LNCaP clone FGC (cell line): ENCODE measurements around the gene GAS5.

Source experiments
- DNase-seq: peaks from one replicate; pipeline ENCODE4 v3.0.0-alpha.2; 2011; ENCODE audit warnings: low read depth
- H3K4me3 ChIP-seq: 2 replicates; pipeline ENCODE4 v1.5.1; 2011; ENCODE audit warnings: mild to moderate bottlenecking, low read depth, low read length, control low read depth
- TF ChIP-seq, protein P1 (sequence below): IDR thresholded peaks from 2 replicates; pipeline ENCODE4 v1.5.1; 2012; ENCODE audit warnings: mild to moderate bottlenecking; ENCODE audit not compliant: control insufficient read depth, insufficient read depth; ENCODE audit errors: extremely low read depth

Gene GAS5

DNA sequence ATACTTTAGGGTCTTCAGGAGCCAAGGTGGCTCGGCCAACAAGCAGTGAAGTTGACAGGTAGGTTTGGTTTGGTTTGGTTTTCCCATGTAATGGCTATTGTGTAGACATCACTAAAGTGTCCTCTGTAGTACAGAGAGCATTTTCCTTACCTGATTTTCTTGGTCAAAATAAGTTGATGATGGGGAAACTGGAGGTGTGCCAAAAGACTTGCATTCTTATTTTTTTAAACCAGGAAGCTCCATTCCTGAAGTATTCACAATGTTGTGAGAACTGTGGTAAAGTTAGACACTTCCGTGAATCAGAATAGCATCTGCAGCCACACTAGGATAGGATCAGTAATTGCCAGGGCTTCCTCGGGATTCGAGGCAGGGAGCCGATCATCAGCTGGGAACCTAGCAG is 3.3 kb upstream of the GAS5 start:
- H3K4me3 ChIP-seq = no peak overlapping the region
- TF ChIP-seq, protein P1, sequence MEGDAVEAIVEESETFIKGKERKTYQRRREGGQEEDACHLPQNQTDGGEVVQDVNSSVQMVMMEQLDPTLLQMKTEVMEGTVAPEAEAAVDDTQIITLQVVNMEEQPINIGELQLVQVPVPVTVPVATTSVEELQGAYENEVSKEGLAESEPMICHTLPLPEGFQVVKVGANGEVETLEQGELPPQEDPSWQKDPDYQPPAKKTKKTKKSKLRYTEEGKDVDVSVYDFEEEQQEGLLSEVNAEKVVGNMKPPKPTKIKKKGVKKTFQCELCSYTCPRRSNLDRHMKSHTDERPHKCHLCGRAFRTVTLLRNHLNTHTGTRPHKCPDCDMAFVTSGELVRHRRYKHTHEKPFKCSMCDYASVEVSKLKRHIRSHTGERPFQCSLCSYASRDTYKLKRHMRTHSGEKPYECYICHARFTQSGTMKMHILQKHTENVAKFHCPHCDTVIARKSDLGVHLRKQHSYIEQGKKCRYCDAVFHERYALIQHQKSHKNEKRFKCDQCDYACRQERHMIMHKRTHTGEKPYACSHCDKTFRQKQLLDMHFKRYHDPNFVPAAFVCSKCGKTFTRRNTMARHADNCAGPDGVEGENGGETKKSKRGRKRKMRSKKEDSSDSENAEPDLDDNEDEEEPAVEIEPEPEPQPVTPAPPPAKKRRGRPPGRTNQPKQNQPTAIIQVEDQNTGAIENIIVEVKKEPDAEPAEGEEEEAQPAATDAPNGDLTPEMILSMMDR = no peak
- DNase-seq = no peak

DNA sequence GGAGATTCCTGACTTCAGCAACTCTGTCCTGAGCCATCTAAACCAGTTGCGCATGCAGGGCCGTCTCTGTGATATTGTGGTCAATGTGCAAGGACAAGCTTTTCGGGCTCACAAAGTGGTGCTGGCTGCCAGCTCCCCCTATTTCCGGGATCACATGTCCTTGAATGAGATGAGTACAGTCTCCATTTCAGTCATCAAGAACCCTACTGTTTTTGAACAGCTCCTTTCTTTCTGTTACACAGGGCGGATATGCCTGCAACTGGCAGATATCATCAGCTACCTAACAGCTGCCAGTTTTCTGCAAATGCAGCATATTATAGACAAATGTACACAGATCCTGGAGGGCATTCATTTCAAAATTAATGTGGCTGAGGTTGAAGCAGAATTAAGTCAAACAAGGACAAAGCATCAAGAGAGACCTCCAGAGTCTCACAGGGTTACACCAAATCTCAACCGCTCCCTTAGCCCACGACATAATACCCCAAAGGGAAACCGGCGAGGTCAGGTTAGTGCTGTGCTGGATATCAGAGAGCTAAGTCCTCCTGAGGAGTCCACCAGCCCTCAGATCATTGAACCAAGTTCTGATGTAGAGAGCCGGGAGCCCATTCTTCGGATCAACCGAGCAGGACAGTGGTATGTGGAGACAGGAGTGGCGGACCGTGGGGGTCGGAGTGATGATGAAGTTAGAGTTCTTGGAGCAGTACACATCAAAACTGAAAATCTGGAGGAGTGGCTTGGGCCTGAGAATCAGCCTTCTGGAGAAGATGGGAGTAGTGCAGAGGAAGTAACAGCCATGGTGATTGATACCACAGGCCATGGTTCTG is 2.7 kb upstream of the GAS5 start:
- TF ChIP-seq, protein P1 = no peak
- no peak for DNase-seq
- H3K4me3 ChIP-seq = peak overlapping the region; percentile 92; the same call in 1 of the 2 replicates

DNA sequence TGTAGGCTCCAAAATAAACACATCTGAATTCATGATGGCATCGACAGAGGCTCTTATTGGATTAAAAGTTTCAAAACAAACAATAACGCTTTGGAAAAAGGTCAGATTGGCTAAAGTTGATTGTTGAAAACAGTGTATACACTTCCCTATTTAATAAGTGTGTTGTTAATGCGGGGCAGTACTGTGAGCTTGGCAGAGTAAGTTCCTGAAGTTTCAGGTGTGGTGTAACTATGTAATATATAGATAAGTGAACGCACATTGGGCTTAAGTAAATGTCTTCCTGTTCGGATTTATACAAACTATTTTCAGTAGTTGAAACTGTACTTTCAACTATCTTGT is 1.2 kb upstream of the GAS5 start:
- peak overlapping the region; percentile 92 for H3K4me3 ChIP-seq
- TF ChIP-seq, protein P1 = no peak
- peak; percentile 98 for DNase-seq

DNA sequence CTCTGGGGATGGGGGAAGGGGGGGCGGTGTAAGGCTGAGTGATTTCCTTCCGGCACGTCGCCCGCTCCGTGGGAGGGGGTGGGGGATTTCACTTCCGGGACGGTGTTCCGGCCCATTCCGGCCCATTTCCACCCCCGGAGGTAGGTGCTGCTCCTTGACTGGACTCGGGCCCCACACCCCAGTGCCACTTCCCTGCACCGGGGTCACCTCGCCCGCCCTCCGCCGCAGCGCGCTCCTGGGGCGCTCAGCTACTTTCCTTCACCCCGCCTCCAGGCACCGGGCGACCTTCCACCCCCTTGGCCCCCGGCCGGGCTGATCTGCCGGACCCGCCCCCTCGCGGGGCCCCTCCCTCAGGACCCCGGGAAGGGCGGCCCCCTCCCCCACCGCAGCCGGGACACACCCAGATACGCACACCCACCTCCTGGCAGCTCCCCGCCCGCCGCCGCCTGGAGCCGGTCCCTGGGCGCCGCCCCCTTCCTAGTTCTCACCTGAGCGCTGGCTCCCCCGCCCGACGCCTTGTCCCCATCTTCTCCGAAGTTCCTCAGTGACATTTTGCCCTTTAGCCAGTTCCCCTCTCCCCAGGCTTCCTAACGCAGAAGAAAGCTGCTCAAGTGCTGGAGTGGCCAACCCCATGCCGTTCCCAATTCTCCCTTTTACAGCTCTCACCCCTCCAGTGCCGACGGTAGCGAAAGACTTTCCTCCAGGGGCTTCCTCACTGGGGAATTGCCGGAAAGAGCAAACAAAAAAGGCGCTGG is 654 bp upstream of the GAS5 start, which contains the start of gene ZBTB37:
Gene ZBTB37 (plus strand): TSS at position 115 of the 755 bp plus-strand sequence. CDS start 1,846 bp downstream, outside the sequence.
- TF ChIP-seq, protein P1 = 0 out of 2 replicates have a peak, but pooled peaks have one; percentile 14
- peak within 1 kb of the TSS; percentile 92 for H3K4me3 ChIP-seq
- DNase-seq = peak; percentile 62

DNA sequence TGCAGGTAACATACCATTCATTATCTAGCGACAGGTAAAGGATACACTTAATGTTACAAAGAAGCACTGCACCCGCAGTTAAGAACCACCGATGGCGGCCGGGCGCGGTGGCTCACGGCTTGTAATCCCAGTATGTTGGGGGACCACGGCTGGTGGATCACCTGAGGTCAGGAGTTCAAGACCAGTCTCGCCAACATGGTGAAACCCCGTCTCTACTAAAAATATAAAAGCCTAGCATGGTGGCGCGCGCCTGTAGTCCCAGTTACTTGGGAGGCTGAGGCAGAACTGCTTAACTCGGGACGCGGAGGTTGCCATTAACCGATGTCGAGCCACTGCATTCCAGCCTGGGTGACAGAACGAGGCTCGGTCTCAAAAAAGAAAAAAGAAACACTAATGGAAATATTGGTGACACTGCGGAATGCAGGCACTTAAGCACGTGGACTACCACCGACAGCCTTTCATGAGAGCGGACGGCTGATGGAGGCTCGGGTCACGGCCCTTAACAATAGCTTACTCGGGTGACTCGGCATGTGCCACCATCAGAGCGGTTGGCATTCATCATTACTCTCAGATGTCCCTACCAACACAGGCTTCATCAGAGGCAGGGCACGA is 542 bp downstream of the GAS5 start:
- no peak for DNase-seq
- peak overlapping the region; percentile 92 for H3K4me3 ChIP-seq
- TF ChIP-seq, protein P1 = no peak

DNA sequence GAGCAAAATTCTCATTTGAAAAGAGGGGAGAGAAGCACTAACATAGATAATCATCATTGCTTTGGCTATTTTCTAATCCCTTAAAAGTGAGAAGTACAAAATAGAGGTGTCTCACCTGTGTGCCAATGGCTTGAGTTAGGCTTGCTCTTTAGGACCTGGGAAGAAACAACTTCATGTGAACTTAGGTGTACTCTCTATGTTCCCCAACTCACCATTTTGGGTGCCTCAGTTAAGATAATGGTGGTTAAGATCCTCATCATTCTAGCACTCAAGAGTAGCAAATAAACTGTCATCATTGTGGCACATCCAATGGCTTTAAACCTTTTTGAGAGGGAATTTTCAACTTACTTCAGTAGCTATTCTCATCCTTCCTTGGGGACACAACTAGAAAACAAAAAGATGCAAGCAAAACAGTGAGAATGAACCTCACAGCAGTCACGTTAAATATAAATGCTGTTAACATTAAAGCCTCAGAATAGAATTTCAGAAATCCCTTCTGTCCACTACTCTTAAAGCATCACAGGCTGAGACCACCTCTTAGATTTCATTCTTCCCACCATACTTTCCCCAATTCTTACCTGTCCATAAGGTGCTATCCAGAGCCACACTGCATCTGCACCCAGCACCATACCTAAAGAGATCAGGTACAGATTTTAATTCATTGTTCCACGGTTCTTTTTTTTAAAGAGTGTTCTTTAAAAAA is 1.2 kb downstream of the GAS5 start:
- TF ChIP-seq, protein P1 = no peak
- peak overlapping the region; percentile 92 for H3K4me3 ChIP-seq
- no peak for DNase-seq
